Stimulated activated naive CD4-positive, alpha-beta T cell treated with Interleukin-2 at 50 U/mL for 16 hours (primary cell): Measurements from ENCODE around the gene FCER1G.

Experiments used
- DNase-seq: peaks from one replicate; lab custom pipeline; 2025; lab: John Stamatoyannopoulos, UW

FCER1G gene

GRCh38 chr1:161267321-161267720, 52.2 kb downstream of the FCER1G start:
- DNase-seq: no peak
